ENCODE results near the gene RCAN1. TPM values are rescaled to one million over a fixed set of nuclear protein-coding genes. Genes with fewer than 3 reads are reported as not detected.

The RCAN1 gene
- total RNA-seq, 4 donors from 2014 or later, result 8.7 to 27.5 (median 22.8) TPM

GRCh38 chr21:34649400-34649799 lies 34.5 kb upstream of the RCAN1 start:
- no peaks in the 10 kb centered on the region for H3K36me3 ChIP-seq
- no peak overlapping the region for H3K4me3 ChIP-seq
- no peak for DNase-seq (ENCODE audit: low spot score in 2 of 2)
- 89% methylated on average over 3 of the region's 3 CpGs for WGBS
- TF ChIP-seq POLR2A (IDR thresholded peaks at IDR 0.05) (no peak), POLR2AphosphoS5 (IDR thresholded peaks at IDR 0.05) (no peak), CTCF (IDR thresholded peaks at IDR 0.05) (no peak), EP300 (IDR thresholded peaks at IDR 0.05) (no peak)
- H3K4me1 ChIP-seq, result no peaks in the 10 kb centered on the region
- no peaks in the 10 kb centered on the region for H3K9me3 ChIP-seq
- peaks cover 7% of the 10 kb centered on the region for H3K27me3 ChIP-seq
- no peak overlapping the region for H3K27ac ChIP-seq

GRCh38 chr21:34648739-34649297 lies 33.9 kb upstream of the RCAN1 start:
- 66% methylated on average over 6 of the region's 6 CpGs for WGBS
- TF ChIP-seq CTCF (IDR thresholded peaks at IDR 0.05) (no peak), POLR2A (IDR thresholded peaks at IDR 0.05) (no peak), EP300 (IDR thresholded peaks at IDR 0.05) (no peak), POLR2AphosphoS5 (IDR thresholded peaks at IDR 0.05) (no peak)
- H3K27ac ChIP-seq, result no peak overlapping the region

GRCh38 chr21:34647555-34647954 lies 32.6 kb upstream of the RCAN1 start:
- WGBS, result 53% methylated on average over 6 of the region's 6 CpGs
- H3K36me3 ChIP-seq, result no peaks in the 10 kb centered on the region
- no peak overlapping the region for H3K27ac ChIP-seq
- H3K9me3 ChIP-seq, result no peaks in the 10 kb centered on the region
- H3K4me1 ChIP-seq, result no peaks in the 10 kb centered on the region
- no peak overlapping the region for H3K4me3 ChIP-seq
- no peak for DNase-seq (ENCODE audit: low spot score in 2 of 2)
- no peak for TF ChIP-seq POLR2A (IDR thresholded peaks at IDR 0.05)
- TF ChIP-seq EP300 (IDR thresholded peaks at IDR 0.05), result no peak
- no peak for TF ChIP-seq POLR2AphosphoS5 (IDR thresholded peaks at IDR 0.05)
- no peak for TF ChIP-seq CTCF (IDR thresholded peaks at IDR 0.05)
- peaks cover 7% of the 10 kb centered on the region for H3K27me3 ChIP-seq

More at GRCh38 chr21:34648739-34649297, 33.9 kb upstream of the RCAN1 start:
- H3K36me3 ChIP-seq, result no peaks in the 10 kb centered on the region
- peaks cover 7% of the 10 kb centered on the region for H3K27me3 ChIP-seq
- no peak for DNase-seq (ENCODE audit: low spot score in 2 of 2)
- H3K4me3 ChIP-seq, result no peak overlapping the region
- H3K9me3 ChIP-seq, result no peaks in the 10 kb centered on the region
- no peaks in the 10 kb centered on the region for H3K4me1 ChIP-seq

- no peak for DNase-seq (ENCODE audit: low spot score in 2 of 2)
- no peaks in the 10 kb centered on the region for H3K4me1 ChIP-seq
- no peak overlapping the region for H3K4me3 ChIP-seq
- WGBS, result 79% methylated on average over 3 of the region's 4 CpGs
- peaks cover 5% of the 10 kb centered on the region for H3K27me3 ChIP-seq
- TF ChIP-seq EP300 (IDR thresholded peaks at IDR 0.05), result no peak
- H3K36me3 ChIP-seq, result no peaks in the 10 kb centered on the region
- no peaks in the 10 kb centered on the region for H3K9me3 ChIP-seq
- H3K27ac ChIP-seq, result no peak overlapping the region
Observed at GRCh38 chr21:34644825-34645224, 29.9 kb upstream of the RCAN1 start.

GRCh38 chr21:34642211-34643075 lies 27.5 kb upstream of the RCAN1 start:
- no peaks in the 10 kb centered on the region for H3K27me3 ChIP-seq

More at GRCh38 chr21:34642211-34643075, 27.5 kb upstream of the RCAN1 start:
- 83% methylated on average over 6 of the region's 7 CpGs for WGBS
- Histone ChIP-seq H3K27ac (no peak overlapping the region), H3K4me3 (no peak overlapping the region), H3K4me1 (no peaks in the 10 kb centered on the region), H3K36me3 (no peaks in the 10 kb centered on the region), H3K9me3 (no peaks in the 10 kb centered on the region)
- TF ChIP-seq CTCF (IDR thresholded peaks at IDR 0.05) (no peak), EP300 (IDR thresholded peaks at IDR 0.05) (no peak), POLR2A (IDR thresholded peaks at IDR 0.05) (no peak), POLR2AphosphoS5 (IDR thresholded peaks at IDR 0.05) (no peak)
- DNase-seq (ENCODE audit: low spot score in 2 of 2), result no peak

Measured in suprapubic skin (tissue), 4 donors.